GM12878 (cell line): ENCODE measurements around the gene C9.

Experiments used
- CHD2 ChIP-seq: IDR thresholded peaks from 2 replicates; pipeline ENCODE4 v1.6.1; 2011; ENCODE audit warnings: low read depth, low read length, improper control_type of control experiment, borderline replicate concordance
- YY1 ChIP-seq: IDR thresholded peaks from 2 replicates; pipeline ENCODE4 v1.6.1; 2011; ENCODE audit warnings: low read depth, mild to moderate bottlenecking, low read length

DNA sequence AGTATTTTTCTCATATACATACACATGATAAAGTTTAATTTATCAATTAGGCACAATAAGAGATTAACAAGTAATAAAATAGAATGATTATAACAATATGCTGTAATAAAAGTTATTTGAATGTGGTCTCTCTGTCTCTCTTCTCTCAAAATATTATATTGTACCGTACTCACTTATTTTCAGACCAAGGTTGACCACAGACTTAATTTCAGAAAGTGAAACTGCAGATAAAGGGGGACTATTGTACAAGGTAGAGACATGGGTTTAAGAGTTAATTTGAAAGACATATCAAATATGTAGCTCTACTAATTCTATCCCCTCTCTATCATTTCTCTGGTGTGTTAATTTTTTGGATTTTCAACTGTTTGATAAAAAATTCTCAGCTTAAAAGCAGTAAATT lies 20.0 kb upstream of the C9 start:
- TF ChIP-seq YY1: no peak
- TF ChIP-seq CHD2: no peak
